ENCODE measurements around the gene SLC38A5. TPM values are rescaled to one million over a fixed set of nuclear protein-coding genes. Genes with fewer than 3 reads are reported as not detected.

SLC38A5 gene
- total RNA-seq, 2 donors from 2014 or later, result 9.2 to 11.2 TPM

DNA sequence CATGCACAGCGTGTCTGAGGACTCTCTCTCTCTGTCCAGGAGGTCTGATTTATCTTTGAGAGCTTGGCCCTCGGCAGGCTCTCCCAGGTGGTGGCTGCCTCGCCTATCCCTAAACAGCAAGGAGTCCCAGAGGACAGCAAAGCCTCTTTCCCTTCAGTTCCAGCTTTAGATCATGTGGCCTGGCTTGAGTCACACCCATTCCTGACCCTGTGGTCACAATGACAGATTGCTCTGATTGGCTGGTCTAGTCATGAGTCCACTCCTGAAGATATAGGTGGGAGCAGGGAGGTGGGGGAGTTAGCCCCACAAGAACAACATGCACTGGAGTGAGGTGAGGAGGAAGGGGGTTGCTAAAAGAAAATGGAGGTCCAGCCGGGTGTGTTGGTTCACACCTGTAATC is 26.6 kb upstream of the SLC38A5 start:
- intact Hi-C loops (cut with DNase I), result no loop called here
- DNase-seq (ENCODE audit: low spot score), result peak; percentile 31

GRCh38 chrX:48493890-48494364 is 23.9 kb upstream of the SLC38A5 start:
- intact Hi-C loops (cut with DNase I), result no loop called here

DNA sequence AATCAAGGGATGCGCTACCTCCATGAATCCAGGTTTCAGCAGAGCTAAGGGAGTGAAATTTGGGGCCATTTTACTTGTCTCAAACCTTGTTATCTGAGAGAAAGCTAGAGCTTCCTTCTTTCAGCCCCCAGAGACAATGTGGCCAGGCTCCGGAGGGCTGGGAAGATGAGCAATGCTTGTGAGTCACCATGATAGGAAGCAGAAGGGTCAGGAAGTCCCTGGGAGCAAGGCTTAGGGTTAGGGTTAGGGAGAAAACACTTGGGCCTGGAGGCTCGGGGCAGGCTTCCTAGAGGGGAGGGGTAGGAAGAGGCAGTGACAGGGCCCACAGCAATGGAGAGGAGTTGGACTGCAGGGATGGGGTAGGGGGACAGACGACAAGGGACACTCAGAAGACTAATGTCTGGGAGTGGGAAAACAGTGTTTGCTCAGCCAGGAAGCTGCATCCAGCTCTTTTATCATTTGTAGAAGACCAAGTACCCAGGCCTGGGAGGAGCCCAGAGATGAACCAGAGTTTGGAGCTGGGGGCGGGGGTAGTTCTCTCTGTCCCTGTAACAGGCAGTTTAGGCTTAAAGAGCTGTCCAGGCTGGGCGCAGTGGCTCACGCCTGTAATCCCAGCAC is 22.3 kb upstream of the SLC38A5 start:
- no peak for DNase-seq (ENCODE audit: low spot score)
- intact Hi-C loops (cut with DNase I), result no loop called here

More at GRCh38 chrX:48493890-48494364, 23.9 kb upstream of the SLC38A5 start:
- DNase-seq (ENCODE audit: low spot score), result no peak

DNA sequence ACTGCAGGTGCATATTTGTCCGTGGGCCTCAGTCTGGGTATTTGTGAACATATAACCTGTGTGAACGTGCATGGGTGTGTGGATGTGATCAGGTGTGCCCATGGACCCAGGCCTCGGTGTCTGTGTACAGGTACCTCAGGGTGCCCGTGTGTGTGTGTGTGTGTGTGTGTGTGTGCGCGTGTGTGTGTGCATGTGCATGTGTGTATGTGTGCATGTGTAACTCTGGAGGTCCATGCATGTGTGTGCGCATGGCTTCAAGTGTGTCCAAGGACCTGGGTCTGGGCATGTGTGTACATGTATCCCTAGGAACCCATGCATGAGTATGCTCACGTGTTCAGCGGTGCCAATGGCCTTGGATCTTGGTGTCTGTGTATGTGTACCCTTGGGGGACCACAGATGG is 21.7 kb upstream of the SLC38A5 start:
- intact Hi-C loops (cut with DNase I), result no loop called here
- DNase-seq (ENCODE audit: low spot score), result no peak

- no peak for DNase-seq (ENCODE audit: low spot score)
- intact Hi-C loops (cut with DNase I), result no loop called here
These were observed 20.6 kb upstream of the SLC38A5 start for GRCh38 chrX:48490661-48491060.

- intact Hi-C loops (cut with DNase I), result no loop called here
- no peak for DNase-seq (ENCODE audit: low spot score)
These were observed 19.8 kb upstream of the SLC38A5 start for GRCh38 chrX:48489892-48490291.

DNA sequence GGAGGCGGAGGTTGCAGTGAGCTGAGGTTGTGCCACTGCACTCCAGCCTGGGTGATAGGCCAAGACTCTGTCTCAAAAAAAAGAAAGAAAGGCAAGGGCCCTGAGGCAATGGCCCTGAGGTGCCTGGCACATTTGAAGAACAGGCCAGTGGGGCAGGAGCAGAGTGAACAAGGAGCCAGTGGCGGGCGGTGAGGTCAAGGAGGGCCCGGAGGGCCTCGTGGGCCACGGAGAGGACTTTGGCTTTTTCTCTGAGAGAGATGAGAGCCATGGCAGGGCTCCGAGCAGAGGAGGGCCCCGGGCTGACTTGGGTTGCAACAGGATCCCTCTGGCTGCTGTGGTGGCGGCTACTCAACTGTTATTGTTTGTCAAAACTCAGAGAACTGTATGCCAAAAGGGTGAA is 19.2 kb upstream of the SLC38A5 start:
- no peak for DNase-seq (ENCODE audit: low spot score)
- intact Hi-C loops (cut with DNase I), result no loop called here

- DNase-seq (ENCODE audit: low spot score), result no peak
- intact Hi-C loops (cut with DNase I), result no loop called here
These were observed 18.0 kb upstream of the SLC38A5 start for GRCh38 chrX:48488034-48488433.

GRCh38 chrX:48487362-48487798 is 17.3 kb upstream of the SLC38A5 start:
- intact Hi-C loops (cut with DNase I), result no loop called here
- no peak for DNase-seq (ENCODE audit: low spot score)

DNA sequence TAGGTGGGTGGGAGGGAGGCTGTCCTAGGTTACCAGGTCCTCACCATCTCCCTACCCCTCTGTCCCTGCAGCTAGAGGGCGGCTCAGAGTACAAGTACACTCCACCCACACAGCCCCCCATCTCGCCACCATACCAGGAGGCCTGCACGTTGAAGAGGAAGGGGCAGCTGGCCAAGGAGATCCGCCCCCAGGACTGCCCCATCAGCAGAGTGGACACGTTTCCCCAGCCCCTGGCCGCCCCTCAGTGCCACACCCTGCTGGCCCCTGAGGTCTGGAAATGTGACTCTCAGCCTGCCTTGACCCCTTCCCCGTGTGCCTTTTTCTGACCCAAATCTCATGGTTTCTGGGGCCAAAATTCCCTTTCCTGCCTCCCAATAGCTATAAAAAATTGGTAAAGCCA is 12.5 kb upstream of the SLC38A5 start:
- no peak for DNase-seq (ENCODE audit: low spot score)
- intact Hi-C loops (cut with DNase I), result no loop called here

DNA sequence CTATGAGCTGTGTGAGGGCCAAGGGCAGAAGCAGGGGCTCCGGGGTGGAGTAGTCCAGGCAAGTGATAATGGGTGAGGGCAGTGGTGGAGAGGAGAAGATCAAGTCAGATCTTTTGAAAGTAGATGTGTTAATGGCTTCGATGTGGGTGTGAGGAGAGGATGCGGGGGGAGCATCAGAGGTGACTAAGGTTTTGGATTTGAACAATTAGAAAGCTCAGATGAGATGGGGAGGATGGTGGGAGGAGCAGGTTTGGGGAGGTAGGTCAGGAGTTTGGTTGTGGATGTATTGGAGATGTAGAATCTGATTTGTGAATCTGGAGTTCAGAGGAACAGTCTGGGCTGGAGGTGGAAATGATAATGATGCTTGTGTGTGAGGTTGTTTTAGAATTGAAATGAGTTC is 10.5 kb upstream of the SLC38A5 start:
- intact Hi-C loops (cut with DNase I), result no loop called here
- no peak for DNase-seq (ENCODE audit: low spot score)

DNA sequence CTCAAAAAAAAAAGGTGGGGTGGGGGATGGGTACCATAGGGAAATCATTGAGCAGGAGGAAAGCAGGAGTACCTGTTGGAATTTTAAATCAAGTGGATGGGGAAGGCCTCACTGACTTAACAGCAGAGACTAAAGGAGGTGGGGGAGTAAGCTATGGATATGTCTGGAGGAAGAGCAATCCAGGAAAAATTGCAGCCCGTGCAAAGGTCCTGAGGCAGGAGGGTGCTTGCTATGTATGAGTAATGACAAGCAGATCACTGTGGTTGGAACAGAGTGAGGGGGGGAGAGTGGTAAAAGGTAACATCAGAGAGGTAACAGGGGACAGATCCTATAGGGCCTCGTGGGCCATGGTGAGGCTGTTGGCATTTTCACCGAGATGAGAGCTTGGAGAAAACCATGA is 10.1 kb upstream of the SLC38A5 start:
- intact Hi-C loops (cut with DNase I), result no loop called here
- no peak for DNase-seq (ENCODE audit: low spot score)

DNA sequence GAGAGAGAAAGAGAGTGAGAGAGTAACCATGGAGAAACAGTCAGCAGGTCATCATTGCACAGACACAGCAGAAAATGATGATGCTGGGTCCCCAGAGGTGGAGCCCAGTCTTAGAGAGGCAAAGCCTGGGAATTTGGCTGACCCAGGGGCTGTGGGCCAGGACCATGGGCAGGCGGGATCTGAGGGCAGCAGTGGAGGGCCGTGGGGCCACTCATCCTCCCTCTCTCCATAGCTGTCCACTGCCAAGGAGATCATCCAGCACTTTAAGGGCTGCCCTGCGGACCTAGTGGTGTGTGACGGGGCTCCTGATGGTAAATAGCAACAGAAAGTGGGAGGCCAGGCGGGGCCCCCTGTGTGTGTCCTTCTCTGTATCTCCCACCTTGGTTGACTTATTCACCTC is 8.7 kb upstream of the SLC38A5 start:
- DNase-seq (ENCODE audit: low spot score), result no peak
- intact Hi-C loops (cut with DNase I), result no loop called here

DNA sequence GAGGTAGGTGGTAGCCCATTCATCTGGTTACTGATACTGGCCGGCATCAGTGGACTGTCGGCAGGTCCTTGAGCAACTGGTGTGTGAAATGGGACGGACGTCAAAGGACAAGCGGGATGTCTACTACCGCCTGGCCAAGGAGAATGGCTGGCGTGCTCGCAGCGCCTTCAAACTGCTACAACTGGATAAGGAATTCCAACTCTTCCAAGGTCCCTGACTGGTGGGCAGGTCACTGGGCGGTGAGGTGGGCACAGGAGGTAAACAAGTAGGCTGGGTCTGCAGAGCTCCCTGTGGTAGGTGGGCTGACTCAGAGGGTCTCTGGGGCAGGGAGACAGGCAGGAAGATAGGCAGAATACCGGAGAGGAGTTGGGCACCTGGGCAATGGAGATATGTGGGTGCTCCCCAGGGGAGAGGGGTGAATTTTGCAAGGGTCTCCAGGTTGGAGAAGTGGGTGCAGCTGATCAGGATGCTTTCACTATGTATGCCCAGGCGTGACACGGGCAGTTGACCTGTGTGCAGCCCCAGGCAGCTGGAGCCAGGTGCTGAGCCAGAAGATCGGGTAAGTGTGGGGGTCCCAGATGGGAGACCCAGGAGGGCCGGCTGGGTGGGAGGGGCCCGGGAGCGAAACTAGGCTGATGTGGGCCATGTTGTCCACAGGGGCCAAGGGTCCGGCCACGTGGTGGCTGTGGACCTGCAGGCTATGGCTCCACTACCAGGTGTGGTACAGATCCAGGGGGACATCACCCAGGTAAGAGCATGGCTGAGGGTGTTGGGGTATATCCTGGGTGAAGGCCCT is 8.1 kb upstream of the SLC38A5 start:
- no peak for DNase-seq (ENCODE audit: low spot score)
- intact Hi-C loops (cut with DNase I), result no loop called here

DNA sequence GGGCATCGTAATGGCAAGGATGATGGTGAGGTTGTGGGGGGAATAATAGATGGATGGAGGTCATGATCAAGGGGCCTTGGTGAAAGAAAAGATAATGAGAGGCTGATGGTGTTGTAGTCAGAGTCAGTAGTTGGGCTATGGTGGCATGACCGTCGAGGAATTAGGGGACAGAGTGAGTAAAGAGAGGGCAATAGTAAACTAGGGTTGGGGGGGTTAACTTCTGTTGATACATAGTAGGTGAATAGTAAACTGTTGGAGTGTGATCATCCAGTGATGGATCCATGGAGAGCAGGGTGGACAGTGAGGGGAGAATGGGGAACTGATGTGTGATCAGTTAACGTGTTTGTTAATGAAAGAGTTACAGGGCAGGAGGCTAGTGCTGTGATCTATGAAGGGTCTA is 6.9 kb upstream of the SLC38A5 start:
- DNase-seq (ENCODE audit: low spot score), result no peak
- intact Hi-C loops (cut with DNase I), result no loop called here

DNA sequence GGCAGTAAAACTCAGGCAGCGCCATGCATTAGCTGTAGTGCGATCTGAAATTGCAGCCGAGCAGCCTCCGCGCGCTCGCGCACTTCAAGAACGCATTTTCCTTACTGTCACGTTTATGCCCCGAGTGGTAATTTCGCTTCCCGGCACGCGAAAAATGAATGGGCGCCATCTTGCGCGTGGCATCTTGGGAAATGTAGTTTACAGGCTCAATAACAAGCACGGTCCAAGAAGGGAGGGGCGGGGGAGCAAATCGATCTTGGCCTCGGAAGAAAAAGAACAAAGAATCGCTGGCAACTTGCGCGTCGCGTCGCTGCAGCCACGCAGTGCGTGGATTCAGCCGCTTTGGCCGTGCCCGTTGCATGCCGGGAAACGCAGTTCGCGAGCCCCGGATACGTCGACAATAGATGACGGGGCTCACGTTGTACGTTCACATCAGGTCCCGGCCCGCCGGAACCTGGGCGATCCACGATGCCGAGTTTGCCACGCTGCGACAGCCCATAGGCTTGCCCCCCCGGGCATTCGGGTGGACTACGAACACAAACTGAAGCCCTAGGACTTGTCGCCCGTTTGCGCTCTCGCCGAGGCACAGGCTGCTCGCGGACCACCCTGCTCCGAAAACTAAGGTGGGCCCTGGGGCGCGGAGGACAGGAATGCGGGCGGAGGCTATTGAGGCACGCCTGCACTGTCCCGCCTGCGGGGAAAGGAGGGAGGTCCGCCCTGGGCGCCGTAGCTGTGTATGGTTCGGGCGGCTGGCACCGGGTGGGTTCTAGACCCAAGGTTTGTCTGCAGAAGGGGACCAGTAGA is 5.9 kb upstream of the SLC38A5 start, which contains the start of gene FTSJ1:
TSS of gene FTSJ1 (plus strand) at position 426 of the 804 bp plus-strand sequence. CDS start 1,849 bp downstream, outside the sequence.
- DNase-seq (ENCODE audit: low spot score), result peak; percentile 96
- intact Hi-C loops (cut with DNase I), result no loop called here

GRCh38 chrX:48475296-48475695 is 5.2 kb upstream of the SLC38A5 start:
- DNase-seq (ENCODE audit: low spot score), result no peak
- intact Hi-C loops (cut with DNase I), result no loop called here

DNA sequence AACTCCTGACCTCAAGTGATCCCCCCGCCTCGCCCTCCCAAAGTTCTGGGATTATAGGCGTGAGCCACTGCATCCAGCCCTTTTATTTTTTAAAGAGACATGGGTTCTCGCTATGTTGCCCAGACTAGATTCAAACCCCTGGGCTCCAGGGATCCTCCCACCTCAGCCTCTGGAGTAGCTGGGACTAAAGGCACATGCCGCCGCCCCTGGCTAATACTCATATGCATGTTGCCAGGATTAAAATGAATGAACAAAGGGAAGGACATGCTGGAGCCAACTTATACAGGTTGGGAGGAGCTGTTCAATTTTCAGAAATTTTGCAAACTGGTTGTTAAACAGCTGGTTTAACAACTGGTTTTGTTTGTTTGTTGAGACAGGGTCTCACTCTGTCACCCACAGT is 4.5 kb upstream of the SLC38A5 start:
- no peak for DNase-seq (ENCODE audit: low spot score)
- intact Hi-C loops (cut with DNase I), result no loop called here

DNA sequence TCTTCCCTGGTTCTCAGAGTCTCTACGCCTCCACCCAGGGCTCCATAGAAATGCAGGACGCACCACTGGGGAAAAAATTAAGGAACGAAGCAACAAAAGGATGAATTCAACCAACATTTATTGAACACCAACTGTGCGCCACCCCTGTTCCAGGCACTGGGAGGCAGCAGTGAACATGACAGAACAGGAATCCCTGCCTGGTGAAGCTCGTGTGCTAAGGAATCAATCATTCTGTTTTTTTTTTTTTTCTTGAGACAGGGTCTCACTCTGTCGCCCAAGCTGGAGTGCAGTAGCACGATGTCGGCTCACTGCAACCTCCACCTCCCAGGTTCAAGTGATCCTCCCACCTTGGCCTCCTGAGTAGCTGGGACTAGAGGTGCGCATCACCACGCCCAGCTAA is 4.1 kb upstream of the SLC38A5 start:
- intact Hi-C loops (cut with DNase I), result no loop called here
- no peak for DNase-seq (ENCODE audit: low spot score)

DNA sequence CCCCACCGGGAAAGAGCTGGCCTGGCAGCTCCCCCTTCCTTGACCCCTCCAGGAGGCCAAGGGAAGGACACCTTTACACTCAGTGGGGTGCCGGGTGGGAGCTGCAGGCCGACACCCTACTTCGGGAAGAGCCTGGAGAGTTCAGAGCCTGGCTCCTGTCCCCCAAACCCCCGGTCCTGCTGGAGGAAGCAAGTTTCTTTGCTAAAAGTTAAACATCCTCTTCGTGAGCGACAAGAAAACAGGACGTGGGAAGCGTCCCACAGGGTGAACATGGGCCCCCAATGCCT is 3.6 kb upstream of the SLC38A5 start:
- intact Hi-C loops (cut with DNase I), result no loop called here
- no peak for DNase-seq (ENCODE audit: low spot score)
